IMR-90 (cell line): ENCODE measurements around the gene DCDC2B. TPM values are rescaled to one million over a fixed set of nuclear protein-coding genes. Genes with fewer than 3 reads are reported as not detected.

Experiments used
- CEBPB ChIP-seq: IDR thresholded peaks from 2 replicates; pipeline ENCODE4 v1.6.1; 2012; ENCODE audit warnings: low read depth, low read length, improper control_type of control experiment
- CTCF ChIP-seq: conservative IDR thresholded peaks from 2 replicates; pipeline ENCODE4 v1.5.1; 2012; ENCODE audit warnings: mild to moderate bottlenecking, low read depth, low read length, improper control_type of control experiment
- POLR2A ChIP-seq: IDR thresholded peaks from 2 replicates; pipeline ENCODE4 v1.6.1; 2012; ENCODE audit warnings: mild to moderate bottlenecking, low read depth, low read length
- RFX5 ChIP-seq: IDR thresholded peaks from 2 replicates; pipeline ENCODE4 v1.8.0; 2012; ENCODE audit warnings: low read depth, mild to moderate bottlenecking, low read length, moderate library complexity
- polyA plus RNA-seq, 3 experiments: library from polyadenylated mRNA; depleted of rRNA; stranded (reverse); fragments of >200 nt; gene quantifications; 2 replicates each; pipeline ENCODE4 v1.2.3, GENCODE V29; 2012; ENCODE audit warnings: low replicate concordance in 1 of 3
- total RNA-seq: library from RNA; depleted of rRNA; stranded (reverse); fragments of >200 nt; gene quantifications from 2 replicates; pipeline ENCODE4 v1.2.3, GENCODE V29; 2012

The DCDC2B gene
- total and polyA plus RNA-seq, 2 of the 4 experiments (the other 2 are of a cell fraction) = not detected

GRCh38 chr1:32255072-32256071, 46.5 kb downstream of the DCDC2B start (continued):
- no peak for TF ChIP-seq RFX5
- TF ChIP-seq CTCF = no peak
- TF ChIP-seq CEBPB = no peak
- no peak for TF ChIP-seq POLR2A
